IMR-90 (cell line): Measurements from ENCODE around the gene FAM89B. TPM values are rescaled to one million over a fixed set of nuclear protein-coding genes. Genes with fewer than 3 reads are reported as not detected.
A peak's percentile ranks its signal among the peaks of the same experiment; 100 is the strongest.

ENCODE experiments used
- ATAC-seq: fragments of 200-7000 bp; cut with Tn5 transposase; 2 replicates; pipeline ENCODE4 v1.9.1; 2020; ENCODE audit warnings: low read depth, mild to moderate bottlenecking, moderate library complexity
- BruUV-seq: library from RNA; stranded (reverse); fragments of 400-500 nt; replicated peaks from 2 replicates; lab custom pipeline; 2021; lab: Mats Ljungman, UMichigan
- CTCF ChIA-PET: fragments of 300-600 bp; formaldehyde crosslinking; extraction: SDS; loops from one replicate; lab custom pipeline; 2021; ENCODE audit warnings: antibody characterized with exemption; lab: Yijun Ruan, JAX
- POLR2A ChIA-PET: fragments of 300-600 bp; sonication (Branson Sonifier 250); formaldehyde crosslinking; loops from one replicate; lab custom pipeline; 2022; ENCODE audit warnings: antibody characterized with exemption; ENCODE audit not compliant: unreplicated experiment; lab: Charles Lee
- DNase-seq: peaks from one replicate; pipeline ENCODE4 v3.0.0; 2013
- H2AFZ ChIP-seq: replicated peaks from 2 replicates; pipeline ENCODE3; 2013; ENCODE audit warnings: low read length, mild to moderate bottlenecking; ENCODE audit not compliant: poor library complexity
- H2AK5ac ChIP-seq: 2 replicates; pipeline ENCODE4 v1.6.1; 2013; ENCODE audit warnings: low read depth, low read length, inconsistent platforms
- H2AK9ac ChIP-seq: replicated peaks from 2 replicates; pipeline ENCODE3; 2013; ENCODE audit warnings: mild to moderate bottlenecking, low read depth, low read length, moderate library complexity; ENCODE audit not compliant: poor library complexity
- H2BK120ac ChIP-seq: 2 replicates; pipeline ENCODE4 v1.6.1; 2013; ENCODE audit warnings: low read depth, low read length, inconsistent platforms
- H2BK15ac ChIP-seq: 3 replicates; pipeline ENCODE4 v1.6.1; 2013; ENCODE audit warnings: low read depth, low read length, inconsistent platforms
- H2BK20ac ChIP-seq: 2 replicates; pipeline ENCODE4 v1.6.1; 2013; ENCODE audit warnings: low read depth, mild to moderate bottlenecking, inconsistent platforms, low read length, moderate library complexity
- H2BK5ac ChIP-seq: 2 replicates; pipeline ENCODE4 v1.6.1; 2013; ENCODE audit warnings: mild to moderate bottlenecking, low read depth, low read length, inconsistent platforms; ENCODE audit not compliant: poor library complexity, severe bottlenecking
- H3K14ac ChIP-seq: replicated peaks from 2 replicates; pipeline ENCODE4 v1.6.1; 2013; ENCODE audit warnings: low read depth, low read length, inconsistent platforms
- H3K18ac ChIP-seq: 2 replicates; pipeline ENCODE4 v1.6.1; 2013; ENCODE audit warnings: low read depth, low read length, control low read depth
- H3K23ac ChIP-seq: 2 replicates; pipeline ENCODE4 v1.6.1; 2013; ENCODE audit warnings: low read depth, low read length, inconsistent platforms
- H3K27ac ChIP-seq: 2 replicates; pipeline ENCODE4 v1.5.1; 2013; ENCODE audit warnings: mild to moderate bottlenecking, control low read depth, low read length; ENCODE audit not compliant: insufficient read depth
- H3K27me3 ChIP-seq: 2 replicates; pipeline ENCODE4 v1.6.1; 2013; ENCODE audit warnings: low read length; ENCODE audit not compliant: control insufficient read depth, insufficient read depth
- H3K36me3 ChIP-seq: 2 replicates; pipeline ENCODE4 v1.6.1; 2013; ENCODE audit warnings: low read length, mixed read lengths; ENCODE audit not compliant: control insufficient read depth, insufficient read depth
- H3K4ac ChIP-seq: 2 replicates; pipeline ENCODE4 v1.6.1; 2013; ENCODE audit warnings: low read depth, low read length, inconsistent platforms
- H3K4me1 ChIP-seq: 2 replicates; pipeline ENCODE4 v1.6.1; 2013; ENCODE audit warnings: low read length, mixed read lengths; ENCODE audit not compliant: control insufficient read depth, insufficient read depth
- H3K4me2 ChIP-seq: 2 replicates; pipeline ENCODE4 v1.6.1; 2013; ENCODE audit warnings: low read depth, mild to moderate bottlenecking, control low read depth, low read length, moderate library complexity
- H3K4me3 ChIP-seq: 2 replicates; pipeline ENCODE4 v1.5.1; 2013; ENCODE audit warnings: low read depth, mild to moderate bottlenecking, control low read depth, low read length, moderate library complexity; ENCODE audit not compliant: insufficient read depth
- H3K56ac ChIP-seq: 2 replicates; pipeline ENCODE4 v1.6.1; 2013; ENCODE audit warnings: low read length, inconsistent platforms; ENCODE audit not compliant: insufficient read depth; ENCODE audit errors: extremely low read depth
- H3K79me1 ChIP-seq, 2 experiments: 2 replicates each; pipeline ENCODE4 v1.6.1; 2013; ENCODE audit warnings: low read length in 2 of 2, inconsistent platforms in 1 of 2, low read depth in 1 of 2
- H3K9ac ChIP-seq: 2 replicates; pipeline ENCODE4 v1.6.1; 2013; ENCODE audit warnings: low read depth, low read length, control low read depth
- H3K9me1 ChIP-seq: 2 replicates; pipeline ENCODE4 v1.6.1; 2013; ENCODE audit warnings: low read length, inconsistent platforms; ENCODE audit not compliant: insufficient read depth
- H3K9me3 ChIP-seq: 2 replicates; pipeline ENCODE4 v1.6.1; 2013; ENCODE audit warnings: low read length; ENCODE audit not compliant: control insufficient read depth, insufficient read depth
- H4K20me1 ChIP-seq: 2 replicates; pipeline ENCODE4 v1.6.1; 2013; ENCODE audit warnings: low read length, inconsistent platforms; ENCODE audit not compliant: insufficient read depth
- H4K5ac ChIP-seq: 2 replicates; pipeline ENCODE4 v1.6.1; 2013; ENCODE audit warnings: mild to moderate bottlenecking, low read depth, low read length, control low read depth
- H4K8ac ChIP-seq, 2 experiments: 2 replicates each; pipeline ENCODE4 v1.6.1; 2013; ENCODE audit warnings: low read depth in 2 of 2, low read length in 2 of 2, control low read depth in 1 of 2, inconsistent platforms in 1 of 2
- H4K91ac ChIP-seq: 2 replicates; pipeline ENCODE4 v1.6.1; 2013; ENCODE audit warnings: low read depth, low read length, inconsistent platforms; ENCODE audit not compliant: insufficient read depth
- BHLHE40 ChIP-seq: fragments of 150-350 bp; IDR thresholded peaks from 2 replicates; pipeline ENCODE4 v1.6.1; 2016; ENCODE audit warnings: mild to moderate bottlenecking, low read depth, low read length
- CEBPB ChIP-seq: IDR thresholded peaks from 2 replicates; pipeline ENCODE4 v1.6.1; 2012; ENCODE audit warnings: low read depth, low read length, improper control_type of control experiment
- CHD1 ChIP-seq: IDR thresholded peaks from 2 replicates; pipeline ENCODE4 v1.6.1; 2012; ENCODE audit warnings: low read depth, low read length, improper control_type of control experiment
- FOS ChIP-seq: fragments of 150-350 bp; IDR thresholded peaks from 2 replicates; pipeline ENCODE4 v1.6.1; 2016; ENCODE audit warnings: low read depth, low read length
- MAFK ChIP-seq: IDR thresholded peaks from 2 replicates; pipeline ENCODE4 v1.6.1; 2012; ENCODE audit warnings: low read depth, low read length, improper control_type of control experiment
- MAZ ChIP-seq: IDR thresholded peaks from 2 replicates; pipeline ENCODE4 v1.6.1; 2012; ENCODE audit warnings: low read depth, mild to moderate bottlenecking, low read length, improper control_type of control experiment, moderate library complexity, borderline replicate concordance
- MXI1 ChIP-seq: IDR thresholded peaks from 2 replicates; pipeline ENCODE4 v1.6.1; 2012; ENCODE audit warnings: low read depth, mild to moderate bottlenecking, low read length, moderate library complexity, borderline replicate concordance
- NFE2L2 ChIP-seq: fragments of 150-350 bp; IDR thresholded peaks from 2 replicates; pipeline ENCODE4 v1.6.1; 2016; ENCODE audit warnings: low read depth, mild to moderate bottlenecking, low read length
- POLR2A ChIP-seq: IDR thresholded peaks from 2 replicates; pipeline ENCODE4 v1.6.1; 2012; ENCODE audit warnings: mild to moderate bottlenecking, low read depth, low read length
- RAD21 ChIP-seq: IDR thresholded peaks from 2 replicates; pipeline ENCODE4 v1.6.1; 2012; ENCODE audit warnings: low read length, improper control_type of control experiment
- RCOR1 ChIP-seq: IDR thresholded peaks from 2 replicates; pipeline ENCODE4 v1.6.1; 2012; ENCODE audit warnings: mild to moderate bottlenecking, low read length, improper control_type of control experiment; ENCODE audit not compliant: insufficient replicate concordance
- RFX5 ChIP-seq: IDR thresholded peaks from 2 replicates; pipeline ENCODE4 v1.8.0; 2012; ENCODE audit warnings: low read depth, mild to moderate bottlenecking, low read length, moderate library complexity
- SMC3 ChIP-seq: fragments of 150-350 bp; IDR thresholded peaks from 2 replicates; pipeline ENCODE4 v1.6.1; 2016; ENCODE audit warnings: low read depth, mild to moderate bottlenecking, antibody characterized with exemption, low read length, moderate library complexity
- USF2 ChIP-seq: fragments of 150-350 bp; IDR thresholded peaks from 2 replicates; pipeline ENCODE4 v1.6.1; 2017; ENCODE audit warnings: mild to moderate bottlenecking, antibody characterized with exemption, low read length, low read depth
- WGBS, 2 experiments: methylation state at CpG; one replicate each; pipeline versions ENCODE4 v1.1.5 to v1.1.7; 2013; ENCODE audit warnings: missing lambda C conversion rate in 2 of 2; ENCODE audit not compliant: insufficient read length in 1 of 2; ENCODE audit errors: extremely low coverage in 2 of 2; 5-methylcytosine and 5-hydroxymethylcytosine counted together
- dilution Hi-C: fragments of 300-500 bp; cut with HindIII; formaldehyde crosslinking; loops from one replicate; pipeline ENCODE4 v1.14.3; 2018; ENCODE audit warnings: low sequenced_read_pairs; ENCODE audit not compliant: unreplicated experiment
- in situ Hi-C: fragments of 300-500 bp; cut with MboI; formaldehyde crosslinking; loops from 3 replicates; pipeline ENCODE4 v1.14.3; 2019; ENCODE audit warnings: low sequenced_read_pairs, inconsistent platforms, mixed read lengths
- intact Hi-C: fragments of 100-400 bp; cut with micrococcal nuclease; formaldehyde crosslinking; loops from 2 replicates; pipeline ENCODE4 v1.10.0; 2022
- polyA plus RNA-seq, 3 experiments: library from polyadenylated mRNA; depleted of rRNA; stranded (reverse); fragments of >200 nt; gene quantifications; 2 replicates each; pipeline ENCODE4 v1.2.3, GENCODE V29; 2012; ENCODE audit warnings: low replicate concordance in 1 of 3
- total RNA-seq: library from RNA; depleted of rRNA; stranded (reverse); fragments of >200 nt; gene quantifications from 2 replicates; pipeline ENCODE4 v1.2.3, GENCODE V29; 2012
- TF ChIP-seq, protein P1 (sequence below): conservative IDR thresholded peaks from 2 replicates; pipeline ENCODE4 v1.5.1; 2012; ENCODE audit warnings: mild to moderate bottlenecking, low read depth, low read length, improper control_type of control experiment

The FAM89B gene
- total and polyA plus RNA-seq, 2 of the 4 experiments (the other 2 are of a cell fraction): 12.0 to 65.5 TPM

GRCh38 chr11:65555693-65556231 lies 16.6 kb upstream of the FAM89B start:
- no peak overlapping the region for H3K56ac ChIP-seq
- peak overlapping the region; percentile 25 for H2BK5ac ChIP-seq
- peak overlapping the region; percentile 25; the same call in 1 of the 2 replicates for H3K23ac ChIP-seq
- peak overlapping the region; percentile 31 for H2AK9ac ChIP-seq
- H3K9me1 ChIP-seq: peaks cover 19% of the 10 kb centered on the region
- peaks cover 16 to 42% of the 10 kb centered on the region in 2 experiments for H3K79me1 ChIP-seq
- no peak overlapping the region for H3K9ac ChIP-seq
- H4K8ac ChIP-seq: peak overlapping the region in 1 of 2 experiments; percentile 9; a peak in 2 of 4 replicates
- no peak overlapping the region for H3K4me3 ChIP-seq
- peaks cover 19% of the 10 kb centered on the region; the same call in 1 of the 2 replicates for H3K36me3 ChIP-seq
- ChIA-PET POLR2A (no interaction called here), CTCF (interaction anchor here (0.6 kb wide), 1 partner anchor 15 kb away, joined by 3 read pairs; no protein-coding TSS in a partner anchor)
- no peak overlapping the region for H2BK20ac ChIP-seq
- H3K14ac ChIP-seq: peak overlapping the region; percentile 4; the same call in 1 of the 2 replicates
- H4K91ac ChIP-seq: peak overlapping the region; percentile 34; the same call in 1 of the 2 replicates
- H3K4me1 ChIP-seq: peaks cover 38% of the 10 kb centered on the region
- H3K27me3 ChIP-seq: no peaks in the 10 kb centered on the region
- no peak overlapping the region for H3K18ac ChIP-seq
- peak overlapping the region; percentile 64 for H2AFZ ChIP-seq
- no peak overlapping the region for H2BK15ac ChIP-seq
- ATAC-seq (peak; percentile 45), DNase-seq (peak; percentile 88)
- dilution Hi-C loops: no loop called here
- in situ Hi-C loops: no loop called here
- no peak overlapping the region for H2BK120ac ChIP-seq
- H4K20me1 ChIP-seq: peaks cover 15% of the 10 kb centered on the region
- BruUV-seq: no TSS peak
- no CpG with 5 or more reads among the region's 6 CpGs for WGBS, 2 experiments
- H2AK5ac ChIP-seq: peak overlapping the region; percentile 83
- H4K5ac ChIP-seq: no peak overlapping the region
- peak overlapping the region; percentile 9; the same call in 1 of the 2 replicates for H3K27ac ChIP-seq
- H3K4ac ChIP-seq: peak overlapping the region; percentile 61
- H3K4me2 ChIP-seq: peak overlapping the region; percentile 18; the same call in 1 of the 2 replicates
- no peaks in the 10 kb centered on the region for H3K9me3 ChIP-seq
- intact Hi-C loops: loop anchor here (2.0 kb wide), 1 partner anchor 15 kb away; the partner anchor contains the start of gene ZNRD2
- TF ChIP-seq NFE2L2 (no peak), MAZ (peak; percentile 58; the same call in 1 of the 2 replicates), SMC3 (peak; percentile 2; the same call in 1 of the 2 replicates), MXI1 (no peak), RFX5 (no peak), USF2 (no peak), BHLHE40 (no peak), CHD1 (0 out of 2 replicates have a peak, but pooled peaks have one; percentile 62), MAFK (no peak), RCOR1 (peak; percentile 66), POLR2A (no peak), RAD21 (no peak), CEBPB (no peak), FOS (peak; percentile 87)
- TF ChIP-seq, protein P1, sequence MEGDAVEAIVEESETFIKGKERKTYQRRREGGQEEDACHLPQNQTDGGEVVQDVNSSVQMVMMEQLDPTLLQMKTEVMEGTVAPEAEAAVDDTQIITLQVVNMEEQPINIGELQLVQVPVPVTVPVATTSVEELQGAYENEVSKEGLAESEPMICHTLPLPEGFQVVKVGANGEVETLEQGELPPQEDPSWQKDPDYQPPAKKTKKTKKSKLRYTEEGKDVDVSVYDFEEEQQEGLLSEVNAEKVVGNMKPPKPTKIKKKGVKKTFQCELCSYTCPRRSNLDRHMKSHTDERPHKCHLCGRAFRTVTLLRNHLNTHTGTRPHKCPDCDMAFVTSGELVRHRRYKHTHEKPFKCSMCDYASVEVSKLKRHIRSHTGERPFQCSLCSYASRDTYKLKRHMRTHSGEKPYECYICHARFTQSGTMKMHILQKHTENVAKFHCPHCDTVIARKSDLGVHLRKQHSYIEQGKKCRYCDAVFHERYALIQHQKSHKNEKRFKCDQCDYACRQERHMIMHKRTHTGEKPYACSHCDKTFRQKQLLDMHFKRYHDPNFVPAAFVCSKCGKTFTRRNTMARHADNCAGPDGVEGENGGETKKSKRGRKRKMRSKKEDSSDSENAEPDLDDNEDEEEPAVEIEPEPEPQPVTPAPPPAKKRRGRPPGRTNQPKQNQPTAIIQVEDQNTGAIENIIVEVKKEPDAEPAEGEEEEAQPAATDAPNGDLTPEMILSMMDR: no peak
